H1 (cell line): ENCODE measurements around the gene NTN4. TPM values are rescaled to one million over a fixed set of nuclear protein-coding genes. Genes with fewer than 3 reads are reported as not detected.

Source experiments
- ASH2L ChIP-seq: fragments of 200-600, 300-600 bp; sonication (generic); IDR thresholded peaks from one replicate; pipeline ENCODE4 v1.7.1; 2017; ENCODE audit warnings: low read length
- BACH1 ChIP-seq: IDR thresholded peaks from 2 replicates; pipeline ENCODE4 v1.6.1; 2012; ENCODE audit warnings: low read length, improper control_type of control experiment
- CHD2 ChIP-seq: IDR thresholded peaks from 2 replicates; pipeline ENCODE4 v1.6.1; 2012; ENCODE audit warnings: low read length, improper control_type of control experiment
- CTBP2 ChIP-seq: IDR thresholded peaks from 2 replicates; pipeline ENCODE4 v1.7.0; 2011; ENCODE audit warnings: borderline replicate concordance, mild to moderate bottlenecking, moderate library complexity, mixed read lengths, low read length; ENCODE audit not compliant: insufficient read depth, insufficient read length
- polyA plus RNA-seq, 7 experiments: library from polyadenylated mRNA; depleted of rRNA in 3 of 7; stranded (reverse) in 5 of 7; unstranded in 2 of 7; fragments of >200 nt in 5 of 7; fragments of 200-250 nt in 2 of 7; gene quantifications; 1 replicate in 5 of 7; 2 replicates in 1 of 7; 4 replicates in 1 of 7; pipeline versions ENCODE4 v1.2.1 to v1.2.3, GENCODE V29; 2011 to 2013; ENCODE audit warnings: missing spikeins in 2 of 7, mixed read lengths in 2 of 7
- total RNA-seq: library from RNA; stranded (reverse); fragmentation: NEBNext Ultra II Directional; extraction: Animal tissue kit (Norgen Biotek cat#: 25700); gene quantifications from 2 replicates; pipeline ENCODE4 v1.2.1, GENCODE V29; 2021

The NTN4 gene
- total and polyA plus RNA-seq, 2 of the 8 experiments (the other 6 are each of a cell fraction or from before 2014, with no cell fraction given), result 0.74 to 1.3 TPM

- TF ChIP-seq CTBP2 (no peak), CHD2 (no peak), BACH1 (no peak), ASH2L (no peak)
Observed at GRCh38 chr12:95614390-95614982, 176.1 kb downstream of the NTN4 start (continued).
